NCI-H2171 treated with DMSO at 0.1 percent for 48 hours (cell line): ENCODE measurements around the gene BRINP1.
A peak's percentile ranks its signal among the peaks of the same experiment; 100 is the strongest.

Experiments used
- DNase-seq: peaks from one replicate; lab custom pipeline; 2025; lab: John Stamatoyannopoulos, UW

The BRINP1 gene

GRCh38 chr9:119368681-119369581 lies at the start of gene BRINP1:
BRINP1 (minus strand) TSS chr9:119369435; CDS start chr9:119313355, 56,080 bp downstream.
- peak; percentile 86 for DNase-seq

GRCh38 chr9:119418721-119419120 lies 49.5 kb upstream of the BRINP1 start:
- no peak for DNase-seq

- DNase-seq = no peak
These were observed 47.6 kb upstream of the BRINP1 start for GRCh38 chr9:119416793-119417192.

GRCh38 chr9:119412399-119412798 lies 43.2 kb upstream of the BRINP1 start:
- DNase-seq = no peak

- DNase-seq = no peak
These were observed 40.3 kb upstream of the BRINP1 start for GRCh38 chr9:119409552-119409951.

- no peak for DNase-seq
These were observed 31.4 kb upstream of the BRINP1 start for GRCh38 chr9:119400606-119401005.

GRCh38 chr9:119398350-119398749 lies 29.1 kb upstream of the BRINP1 start:
- DNase-seq = no peak

- no peak for DNase-seq
These were observed 22.6 kb upstream of the BRINP1 start for GRCh38 chr9:119391878-119392277.

- DNase-seq = peak; percentile 44
These were observed 6.7 kb upstream of the BRINP1 start for GRCh38 chr9:119375892-119376291.

GRCh38 chr9:119372951-119373350 lies 3.7 kb upstream of the BRINP1 start:
- no peak for DNase-seq

- no peak for DNase-seq
These were observed 1.6 kb upstream of the BRINP1 start for GRCh38 chr9:119370816-119371215.

GRCh38 chr9:119369680-119370366 lies 588 bp upstream of the BRINP1 start:
- peak; percentile 58 for DNase-seq

GRCh38 chr9:119368179-119368578 lies 1.1 kb downstream of the BRINP1 start:
- DNase-seq = peak; percentile 52

GRCh38 chr9:119367683-119368075 lies 1.6 kb downstream of the BRINP1 start:
- DNase-seq = peak; percentile 66

GRCh38 chr9:119366909-119367682 lies 2.1 kb downstream of the BRINP1 start:
- peak; percentile 79 for DNase-seq

- DNase-seq = peak; percentile 59
These were observed 3.8 kb downstream of the BRINP1 start for GRCh38 chr9:119365291-119366027.

GRCh38 chr9:119360237-119360636 lies 9.0 kb downstream of the BRINP1 start:
- no peak for DNase-seq

GRCh38 chr9:119357336-119358096 lies 11.7 kb downstream of the BRINP1 start:
- DNase-seq = no peak

GRCh38 chr9:119349351-119349825 lies 19.8 kb downstream of the BRINP1 start:
- DNase-seq = peak; percentile 85

- peak; percentile 47 for DNase-seq
These were observed 25.9 kb downstream of the BRINP1 start for GRCh38 chr9:119343059-119343990.
